Measurements from ENCODE around the gene FUBP3. TPM values are rescaled to one million over a fixed set of nuclear protein-coding genes. Genes with fewer than 3 reads are reported as not detected.
A peak's percentile ranks its signal among the peaks of the same experiment; 100 is the strongest.

The FUBP3 gene
- polyA plus RNA-seq, 3 donors, result 9.5 to 17.3 (median 16.3) TPM

DNA sequence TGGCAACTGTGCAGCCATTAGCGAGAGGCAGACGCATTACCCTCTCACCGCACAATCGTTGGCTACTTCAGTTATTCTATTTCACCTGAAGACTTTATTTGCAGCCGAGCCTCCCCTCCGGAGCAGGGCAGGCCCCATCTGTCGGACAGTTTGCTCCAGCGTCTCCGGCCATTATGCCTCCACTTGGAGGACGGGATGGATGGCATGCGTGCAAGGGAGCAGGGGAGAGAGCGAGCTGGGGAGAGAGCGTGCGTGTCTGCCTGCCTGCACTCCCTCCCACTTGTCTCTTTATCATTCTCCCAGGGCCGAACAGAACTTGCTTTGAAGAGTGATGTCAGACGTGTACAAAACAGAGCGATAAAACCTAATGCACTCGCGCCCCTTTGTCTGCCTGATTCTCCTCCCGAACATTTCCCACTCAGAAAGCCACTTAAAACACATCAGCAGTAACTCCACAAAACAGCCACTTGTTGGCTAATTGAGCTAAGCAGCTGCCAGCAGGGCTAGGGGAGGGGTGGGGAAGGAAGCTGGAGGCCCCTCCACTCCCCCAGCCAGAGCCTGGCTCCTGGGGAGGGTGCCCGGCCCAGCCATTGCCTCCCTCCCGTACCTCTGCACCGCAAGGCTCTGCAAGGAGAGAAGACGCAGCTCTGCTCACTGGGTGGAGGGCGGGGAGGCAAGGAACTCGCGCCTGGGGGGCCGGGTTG is 43.4 kb upstream of the FUBP3 start:
- H3K27me3 ChIP-seq (ENCODE audit: control insufficient read depth in 2 of 2, insufficient read depth in 2 of 2, low read length in 2 of 2), result peaks cover 24 to 50% of the 10 kb centered on the region in 2 donors

DNA sequence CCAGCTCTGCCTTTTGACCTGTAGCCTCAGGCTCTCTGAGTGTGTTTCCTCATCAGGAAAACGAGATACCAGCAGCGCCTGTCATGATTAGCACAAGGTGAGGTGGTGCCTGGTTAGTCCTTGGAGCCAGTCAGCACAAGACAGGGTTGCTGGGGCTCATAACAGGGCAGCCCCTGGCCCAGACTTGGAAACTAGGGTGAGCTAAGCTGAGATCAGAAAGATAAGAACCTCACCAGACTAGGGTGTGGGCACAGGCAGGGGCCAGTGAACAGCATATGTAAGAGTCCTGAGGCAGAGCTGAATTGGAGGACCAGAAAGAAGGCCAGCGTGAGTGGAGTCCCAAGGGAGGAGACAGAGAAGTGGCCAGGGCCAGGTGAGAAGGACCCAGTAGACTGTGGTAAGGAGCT is 42.7 kb upstream of the FUBP3 start:
- 92% methylated on average over 2 of the region's 3 CpGs for WGBS (ENCODE audit: insufficient coverage)

More for the DNA sequence above, 43.4 kb upstream of the FUBP3 start:
- no peaks in the 10 kb centered on the region for H3K4me1 ChIP-seq (ENCODE audit: control insufficient read depth in 1 of 2, insufficient read depth in 2 of 2, low read length in 2 of 2)
- WGBS (ENCODE audit: insufficient coverage), result 13% methylated on average over 8 of the region's 28 CpGs
- Mint-ChIP-seq H3K27ac (no peak overlapping the region), H3K9me3 (peaks cover 0 to 3% (median 2%) of the 10 kb centered on the region in 7 donors), H3K4me1 (peaks cover 4% of the 10 kb centered on the region), H3K36me3 (no peaks in the 10 kb centered on the region), H3K4me3 (peak overlapping the region in 1 of 2 donors; percentile 80), H3K27me3 (ENCODE audit: low read depth in 3 of 3) (peaks cover 55 to 71% (median 62%) of the 10 kb centered on the region in 3 donors)
- H3K9me3 ChIP-seq (replicated peaks in 1 of 2; ENCODE audit: control insufficient read depth in 1 of 2, insufficient read depth in 1 of 2, low read length in 2 of 2), result no peaks in the 10 kb centered on the region
- TF ChIP-seq, protein P1, sequence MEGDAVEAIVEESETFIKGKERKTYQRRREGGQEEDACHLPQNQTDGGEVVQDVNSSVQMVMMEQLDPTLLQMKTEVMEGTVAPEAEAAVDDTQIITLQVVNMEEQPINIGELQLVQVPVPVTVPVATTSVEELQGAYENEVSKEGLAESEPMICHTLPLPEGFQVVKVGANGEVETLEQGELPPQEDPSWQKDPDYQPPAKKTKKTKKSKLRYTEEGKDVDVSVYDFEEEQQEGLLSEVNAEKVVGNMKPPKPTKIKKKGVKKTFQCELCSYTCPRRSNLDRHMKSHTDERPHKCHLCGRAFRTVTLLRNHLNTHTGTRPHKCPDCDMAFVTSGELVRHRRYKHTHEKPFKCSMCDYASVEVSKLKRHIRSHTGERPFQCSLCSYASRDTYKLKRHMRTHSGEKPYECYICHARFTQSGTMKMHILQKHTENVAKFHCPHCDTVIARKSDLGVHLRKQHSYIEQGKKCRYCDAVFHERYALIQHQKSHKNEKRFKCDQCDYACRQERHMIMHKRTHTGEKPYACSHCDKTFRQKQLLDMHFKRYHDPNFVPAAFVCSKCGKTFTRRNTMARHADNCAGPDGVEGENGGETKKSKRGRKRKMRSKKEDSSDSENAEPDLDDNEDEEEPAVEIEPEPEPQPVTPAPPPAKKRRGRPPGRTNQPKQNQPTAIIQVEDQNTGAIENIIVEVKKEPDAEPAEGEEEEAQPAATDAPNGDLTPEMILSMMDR (IDR thresholded peaks at IDR 0.05), result no peak
- H3K36me3 ChIP-seq (replicated peaks in 1 of 2; ENCODE audit: control insufficient read depth in 1 of 2, insufficient read depth in 2 of 2, low read length in 2 of 2), result no peaks in the 10 kb centered on the region
- H3K9ac ChIP-seq (ENCODE audit: insufficient read depth, low read length, poor library complexity, severe bottlenecking), result no peak overlapping the region
- H3K79me2 ChIP-seq (ENCODE audit: insufficient read depth, low read length), result no peaks in the 10 kb centered on the region
- H4K20me1 ChIP-seq (ENCODE audit: insufficient read depth, low read length), result no peaks in the 10 kb centered on the region
- no peak overlapping the region for H2AFZ ChIP-seq (ENCODE audit: insufficient read depth, low read depth, low read length, poor library complexity, severe bottlenecking)
- H3K4me3 ChIP-seq (replicated peaks in 1 of 3; ENCODE audit: low read depth in 2 of 3, low read length in 3 of 3), result no peak overlapping the region
- intact Hi-C loops (cut with micrococcal nuclease), result no loop called here
- H3K4me2 ChIP-seq (replicated peaks; ENCODE audit: extremely low read depth, low read length, poor library complexity, severe bottlenecking), result no peak overlapping the region
- no peak overlapping the region for H3K27ac ChIP-seq (ENCODE audit: low read depth in 1 of 2, low read length in 2 of 2)
- no peak for DNase-seq

More for the DNA sequence above, 42.7 kb upstream of the FUBP3 start:
- Mint-ChIP-seq H3K27me3 (ENCODE audit: low read depth in 3 of 3) (peaks cover 53 to 71% (median 58%) of the 10 kb centered on the region in 3 donors), H3K9me3 (peaks cover 0 to 3% (median 2%) of the 10 kb centered on the region in 7 donors), H3K4me3 (peak overlapping the region in 1 of 2 donors; percentile 28), H3K27ac (no peak overlapping the region), H3K4me1 (peaks cover 4% of the 10 kb centered on the region), H3K36me3 (no peaks in the 10 kb centered on the region)
- DNase-seq, result no peak
- H3K4me3 ChIP-seq (replicated peaks in 1 of 3; ENCODE audit: low read depth in 2 of 3, low read length in 3 of 3), result no peak overlapping the region
- no peak overlapping the region for H3K9ac ChIP-seq (ENCODE audit: insufficient read depth, low read length, poor library complexity, severe bottlenecking)
- peaks cover 24 to 50% of the 10 kb centered on the region in 2 donors for H3K27me3 ChIP-seq (ENCODE audit: control insufficient read depth in 2 of 2, insufficient read depth in 2 of 2, low read length in 2 of 2)
- no peaks in the 10 kb centered on the region for H4K20me1 ChIP-seq (ENCODE audit: insufficient read depth, low read length)
- no peak overlapping the region for H2AFZ ChIP-seq (ENCODE audit: insufficient read depth, low read depth, low read length, poor library complexity, severe bottlenecking)
- no peaks in the 10 kb centered on the region for H3K9me3 ChIP-seq (replicated peaks in 1 of 2; ENCODE audit: control insufficient read depth in 1 of 2, insufficient read depth in 1 of 2, low read length in 2 of 2)
- TF ChIP-seq, protein P1 (IDR thresholded peaks at IDR 0.05), result no peak
- no peaks in the 10 kb centered on the region for H3K4me1 ChIP-seq (ENCODE audit: control insufficient read depth in 1 of 2, insufficient read depth in 2 of 2, low read length in 2 of 2)
- no peak overlapping the region for H3K27ac ChIP-seq (ENCODE audit: low read depth in 1 of 2, low read length in 2 of 2)
- H3K36me3 ChIP-seq (replicated peaks in 1 of 2; ENCODE audit: control insufficient read depth in 1 of 2, insufficient read depth in 2 of 2, low read length in 2 of 2), result no peaks in the 10 kb centered on the region
- intact Hi-C loops (cut with micrococcal nuclease), result no loop called here
- no peak overlapping the region for H3K4me2 ChIP-seq (replicated peaks; ENCODE audit: extremely low read depth, low read length, poor library complexity, severe bottlenecking)
- no peaks in the 10 kb centered on the region for H3K79me2 ChIP-seq (ENCODE audit: insufficient read depth, low read length)
